Prostate gland (tissue), 2 donors: Measurements from ENCODE around the gene SCYL2. TPM values are rescaled to one million over a fixed set of nuclear protein-coding genes. Genes with fewer than 3 reads are reported as not detected.

ENCODE experiments used
- DNase-seq: peaks from one replicate; pipeline ENCODE4 v3.0.0-alpha.2; 2019; ENCODE audit warnings: low spot score
- H3K27ac ChIP-seq, 2 donors: fragments of 200-600 bp; sonication (generic); 2 replicates each; pipeline ENCODE4 v1.5.1; 2017 to 2019
- H3K27me3 ChIP-seq: fragments of 200-600 bp; sonication (generic); replicated peaks from 2 replicates; pipeline ENCODE4 v1.5.1; 2019; ENCODE audit not compliant: insufficient read depth
- H3K36me3 ChIP-seq, 2 donors: fragments of 200-600 bp; sonication (generic); 1 replicate in 1 of 2; 2 replicates in 1 of 2; pipeline versions ENCODE4 v1.5.1 to v1.8.1; 2017 to 2019
- H3K4me1 ChIP-seq: fragments of 200-600 bp; sonication (generic); replicated peaks from 2 replicates; pipeline ENCODE4 v1.5.1; 2019
- H3K4me3 ChIP-seq, 2 donors: fragments of 200-600 bp; sonication (generic); 2 replicates each; pipeline ENCODE4 v1.5.1; 2017 to 2019
- H3K9me3 ChIP-seq: fragments of 200-600 bp; sonication (generic); 2 replicates; pipeline ENCODE4 v1.5.1; 2017
- CTCF ChIP-seq, 4 experiments: fragments of 200-600 bp in 2 of 4; fragments of 450-650 bp in 2 of 4; sonication (generic) in 2 of 4; IDR thresholded peaks; 1 replicate in 3 of 4; 2 replicates in 1 of 4; pipeline ENCODE4 v1.5.1; 2016 to 2019; ENCODE audit warnings: antibody characterized with exemption in 4 of 4, mild to moderate bottlenecking in 2 of 4, moderate library complexity in 2 of 4
- POLR2A ChIP-seq: fragments of 450-650 bp; IDR thresholded peaks from one replicate; pipeline ENCODE4 v1.6.1; 2016; ENCODE audit warnings: antibody characterized with exemption, mild to moderate bottlenecking
- POLR2AphosphoS5 ChIP-seq: sonication (generic); formaldehyde crosslinking; IDR thresholded peaks from one replicate; pipeline ENCODE4 v1.6.1; 2017; ENCODE audit warnings: antibody characterized with exemption
- WGBS: methylation state at CpG from one replicate; pipeline ENCODE4 v1.1.5; 2018; 5-methylcytosine and 5-hydroxymethylcytosine counted together
- intact Hi-C: fragments of 100-400 bp; cut with DNase I; formaldehyde crosslinking; loops from one replicate; pipeline ENCODE4 v1.14.2; 2022
- total RNA-seq, 2 donors: library from RNA; depleted of rRNA; stranded (reverse); fragments of >200 nt; gene quantifications; one replicate each; pipeline ENCODE4 v1.1.0, GENCODE V29; 2016

The SCYL2 gene
- total RNA-seq, 2 donors from 2014 or later = 54.4 to 63.7 TPM

- WGBS = 33% methylated on average over 7 of the region's 7 CpGs
- Histone ChIP-seq H3K4me1 (no peaks in the 10 kb centered on the region), H3K27me3 (no peaks in the 10 kb centered on the region), H3K36me3 (no peaks in the 10 kb centered on the region), H3K27ac (peak overlapping the region; percentile 39 to 42), H3K9me3 (no peaks in the 10 kb centered on the region), H3K4me3 (no peak overlapping the region)
- peak; percentile 17 for DNase-seq
- intact Hi-C loops = loop anchor here (2.0 to 10.0 kb wide), 2 partner anchors 318 to 500 kb away; no protein-coding TSS in a partner anchor
- TF ChIP-seq POLR2A (no peak), POLR2AphosphoS5 (no peak), CTCF (IDR thresholded peaks at IDR 0.05) (peak in 3 of 4 experiments; percentile 57 to 81 (median 73))
Observed at GRCh38 chr12:100234591-100235304, 32.2 kb upstream of the SCYL2 start.

- Histone ChIP-seq H3K27me3 (no peaks in the 10 kb centered on the region), H3K4me1 (no peaks in the 10 kb centered on the region), H3K9me3 (no peaks in the 10 kb centered on the region), H3K36me3 (no peaks in the 10 kb centered on the region), H3K27ac (no peak overlapping the region), H3K4me3 (no peak overlapping the region)
- no peak for TF ChIP-seq POLR2AphosphoS5
- no peak for TF ChIP-seq CTCF (IDR thresholded peaks at IDR 0.05)
- TF ChIP-seq POLR2A = no peak
- DNase-seq = no peak
- WGBS = 98% methylated on average over 3 of the region's 3 CpGs
- intact Hi-C loops = loop anchor here (10.0 kb wide), 1 partner anchor 496 kb away; no protein-coding TSS in a partner anchor
Observed at GRCh38 chr12:100238801-100239200, 28.2 kb upstream of the SCYL2 start.

DNA sequence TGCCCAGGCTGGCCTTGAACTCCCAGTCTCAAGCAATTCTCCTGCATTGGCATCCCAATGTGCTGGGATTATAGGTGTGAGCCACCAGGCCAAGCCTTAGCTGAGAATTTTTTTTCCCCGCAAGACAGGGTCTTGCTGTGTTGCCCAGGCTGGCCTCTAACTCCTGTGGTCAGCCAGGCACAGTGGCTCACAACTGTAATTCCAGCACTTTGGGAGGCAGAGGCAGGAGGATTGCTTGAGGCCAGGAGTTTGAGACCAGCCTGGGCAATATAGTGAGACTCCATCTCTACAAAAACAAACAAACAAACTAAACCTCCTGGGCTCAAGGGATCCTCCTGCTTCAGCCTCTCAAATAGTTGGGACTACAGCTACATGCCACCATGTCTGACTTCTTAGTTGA lies 27.4 kb upstream of the SCYL2 start:
- DNase-seq = no peak
- no peaks in the 10 kb centered on the region for H3K36me3 ChIP-seq
- no peaks in the 10 kb centered on the region for H3K4me1 ChIP-seq
- H3K27me3 ChIP-seq = no peaks in the 10 kb centered on the region
- intact Hi-C loops = loop anchor here (10.0 kb wide), 1 partner anchor 495 kb away; no protein-coding TSS in a partner anchor
- 100% methylated on average over 1 of the region's 1 CpG for WGBS
- no peak overlapping the region for H3K27ac ChIP-seq
- no peak overlapping the region for H3K4me3 ChIP-seq
- TF ChIP-seq POLR2A (no peak), POLR2AphosphoS5 (no peak), CTCF (IDR thresholded peaks at IDR 0.05) (no peak)
- H3K9me3 ChIP-seq = no peaks in the 10 kb centered on the region

- no peak for DNase-seq
- H3K9me3 ChIP-seq = no peaks in the 10 kb centered on the region
Observed at GRCh38 chr12:100243137-100243536, 23.8 kb upstream of the SCYL2 start.

More at GRCh38 chr12:100243137-100243536, 23.8 kb upstream of the SCYL2 start:
- no peak overlapping the region for H3K4me3 ChIP-seq
- no peak overlapping the region for H3K27ac ChIP-seq
- H3K36me3 ChIP-seq = no peaks in the 10 kb centered on the region
- no peak for TF ChIP-seq CTCF (IDR thresholded peaks at IDR 0.05)
- TF ChIP-seq POLR2AphosphoS5 = no peak
- TF ChIP-seq POLR2A = no peak
- intact Hi-C loops = no loop called here
- no peaks in the 10 kb centered on the region for H3K4me1 ChIP-seq
- WGBS = 85% methylated on average over 5 of the region's 5 CpGs
- no peaks in the 10 kb centered on the region for H3K27me3 ChIP-seq
